Uterus (tissue), 4 donors: ENCODE measurements around the gene TRABD2B. TPM values are rescaled to one million over a fixed set of nuclear protein-coding genes. Genes with fewer than 3 reads are reported as not detected.

Source experiments
- DNase-seq, 2 donors: peaks; one replicate each; pipeline ENCODE4 v3.0.0-alpha.2; 2019 to 2020
- H3K27ac ChIP-seq, 2 donors: fragments of 200-600 bp; sonication (generic); 1 replicate in 1 of 2; 2 replicates in 1 of 2; pipeline ENCODE4 v1.5.1; 2016 to 2018
- H3K27me3 ChIP-seq, 2 donors: fragments of 200-600 bp; sonication (generic); one replicate each; pipeline ENCODE4 v1.5.1; 2018 to 2019; ENCODE audit warnings: control low read depth in 1 of 2
- H3K36me3 ChIP-seq, 2 donors: fragments of 200-600 bp; sonication (generic); one replicate each; pipeline ENCODE4 v1.5.1; 2019; ENCODE audit warnings: control low read depth in 1 of 2
- H3K4me1 ChIP-seq, 2 donors: fragments of 200-600 bp; sonication (generic); one replicate each; pipeline ENCODE4 v1.5.1; 2018 to 2019; ENCODE audit warnings: control low read depth in 1 of 2
- H3K4me3 ChIP-seq, 2 donors: fragments of 200-600 bp; sonication (generic); 1 replicate in 1 of 2; 2 replicates in 1 of 2; pipeline ENCODE4 v1.5.1; 2018 to 2019; ENCODE audit warnings: mild to moderate bottlenecking in 1 of 2
- H3K9me3 ChIP-seq, 2 donors: fragments of 200-600 bp; sonication (generic); one replicate each; pipeline ENCODE4 v1.5.1; 2019; ENCODE audit warnings: control low read depth in 1 of 2
- CTCF ChIP-seq, 4 experiments: fragments of 200-600 bp in 2 of 4; fragments of 450-650 bp in 2 of 4; sonication (generic) in 2 of 4; IDR thresholded peaks; one replicate each; pipeline ENCODE4 v1.5.1; 2016 to 2019; ENCODE audit warnings: antibody characterized with exemption in 4 of 4, mild to moderate bottlenecking in 2 of 4, moderate library complexity in 1 of 4
- POLR2A ChIP-seq, 2 donors: fragments of 450-650 bp; IDR thresholded peaks; one replicate each; pipeline ENCODE4 v1.6.1; 2016; ENCODE audit warnings: antibody characterized with exemption in 2 of 2, mild to moderate bottlenecking in 1 of 2, moderate library complexity in 1 of 2
- intact Hi-C: fragments of 100-400 bp; cut with DNase I; formaldehyde crosslinking; loops from one replicate; pipeline ENCODE4 v1.15.1; 2023; ENCODE audit warnings: low total_unique reads
- total RNA-seq, 4 donors: library from RNA; depleted of rRNA in 3 of 4; stranded (reverse); fragments of >200 nt in 3 of 4; gene quantifications; one replicate each; pipeline versions ENCODE4 v1.1.0 to v1.2.4, GENCODE V29; 2014 to 2023
- donor health status: DM: yes; HTN: yes; CAD: no.

Gene TRABD2B
- total RNA-seq, 4 donors from 2014 or later, result under 0.01 to 1.6 (median 1.0) TPM

DNA sequence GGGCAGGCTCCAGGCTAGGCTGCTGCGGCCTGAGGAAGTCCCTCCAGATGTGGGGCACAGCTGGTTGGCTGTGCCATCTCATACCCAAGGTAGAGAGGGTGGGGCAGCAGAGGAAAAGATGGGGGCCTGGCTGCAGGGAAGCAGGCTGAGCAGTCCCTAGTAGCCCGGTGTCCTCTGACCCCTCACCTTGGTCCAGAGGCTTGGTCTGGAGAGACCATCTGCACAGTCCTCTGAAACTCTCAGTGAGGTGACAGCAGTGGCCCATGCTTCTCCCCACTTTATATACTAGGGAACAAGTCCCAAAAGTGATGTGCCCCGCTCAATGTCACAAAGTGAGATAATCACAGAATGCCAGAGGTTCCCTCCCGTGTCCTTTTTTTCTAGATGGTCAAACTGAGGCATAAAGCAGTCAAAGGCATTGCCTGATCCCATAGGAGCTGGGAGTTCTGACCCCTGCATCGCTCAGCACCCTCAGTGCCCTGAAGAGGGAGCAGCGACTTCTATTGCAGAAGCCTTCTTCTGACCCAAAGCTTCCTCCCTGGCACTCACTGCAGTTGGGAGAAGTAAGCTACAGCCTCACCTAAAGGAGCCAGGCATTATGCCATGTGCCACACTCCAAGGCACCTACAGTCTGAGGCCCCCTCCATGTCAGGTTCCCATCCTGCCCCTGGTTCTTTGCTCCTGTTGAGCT, 45.5 kb downstream of the TRABD2B start:
- Histone ChIP-seq H3K27ac (no peak overlapping the region), H3K27me3 (no peaks in the 10 kb centered on the region), H3K9me3 (no peaks in the 10 kb centered on the region), H3K36me3 (no peaks in the 10 kb centered on the region), H3K4me3 (no peak overlapping the region), H3K4me1 (no peaks in the 10 kb centered on the region)
- DNase-seq, result no peak
- intact Hi-C loops, result no loop called here
- TF ChIP-seq POLR2A (IDR thresholded peaks at IDR 0.05), result no peak
- TF ChIP-seq CTCF (IDR thresholded peaks at IDR 0.05), result no peak

- no peaks in the 10 kb centered on the region for H3K27me3 ChIP-seq
- no peaks in the 10 kb centered on the region for H3K9me3 ChIP-seq
- H3K4me3 ChIP-seq, result no peak overlapping the region
- no peaks in the 10 kb centered on the region for H3K4me1 ChIP-seq
- H3K36me3 ChIP-seq, result no peaks in the 10 kb centered on the region
- no peak for DNase-seq
- intact Hi-C loops, result no loop called here
- no peak overlapping the region for H3K27ac ChIP-seq
- TF ChIP-seq CTCF (IDR thresholded peaks at IDR 0.05) (no peak), POLR2A (IDR thresholded peaks at IDR 0.05) (no peak)
These were observed 46.2 kb downstream of the TRABD2B start for GRCh38 chr1:47951026-47951425.

DNA sequence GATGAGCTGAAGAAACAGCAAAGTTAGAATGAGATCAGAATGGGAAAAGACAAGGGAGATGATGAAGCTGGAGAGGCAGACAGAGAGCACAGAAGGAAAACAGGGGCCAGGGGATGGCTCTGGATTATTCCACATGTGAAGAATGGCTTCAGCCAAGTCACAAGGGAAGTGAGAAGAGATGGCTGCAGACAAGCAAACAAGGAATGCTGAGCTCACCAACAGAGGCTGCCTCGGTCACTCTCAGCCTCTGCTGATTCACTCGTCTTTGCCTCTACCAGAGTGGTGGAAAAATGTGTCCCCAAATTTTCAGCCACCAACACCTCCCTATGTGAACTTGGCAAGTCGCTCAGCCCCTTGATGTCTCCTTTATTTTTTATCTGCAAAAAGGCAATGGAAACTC, 46.7 kb downstream of the TRABD2B start:
- H3K36me3 ChIP-seq, result no peaks in the 10 kb centered on the region
- no peaks in the 10 kb centered on the region for H3K27me3 ChIP-seq
- H3K27ac ChIP-seq, result no peak overlapping the region
- no peak overlapping the region for H3K4me3 ChIP-seq
- no peaks in the 10 kb centered on the region for H3K4me1 ChIP-seq
- DNase-seq, result no peak
- no peak for TF ChIP-seq CTCF (IDR thresholded peaks at IDR 0.05)
- no peak for TF ChIP-seq POLR2A (IDR thresholded peaks at IDR 0.05)
- intact Hi-C loops, result no loop called here
- H3K9me3 ChIP-seq, result no peaks in the 10 kb centered on the region

DNA sequence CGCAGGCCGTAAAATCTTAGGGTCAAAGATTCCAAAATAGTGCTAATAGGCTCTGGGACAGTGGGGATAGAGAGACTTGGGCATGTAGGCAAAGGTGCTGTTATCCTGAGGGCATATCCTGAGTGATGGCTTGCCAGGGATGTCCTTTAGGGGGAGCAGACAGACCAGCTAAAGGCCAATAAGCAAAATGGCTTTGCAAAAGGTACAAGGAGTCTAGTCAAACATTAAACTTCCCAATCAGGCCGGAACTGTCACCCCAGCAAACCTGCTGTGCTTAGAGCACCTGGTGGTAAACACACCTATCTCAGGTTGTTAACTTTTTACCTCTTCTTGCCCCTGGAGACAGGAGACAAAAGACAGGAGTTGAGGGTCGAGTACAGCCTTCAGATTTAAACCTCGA, 49.1 kb downstream of the TRABD2B start:
- no peaks in the 10 kb centered on the region for H3K27me3 ChIP-seq
- TF ChIP-seq CTCF (IDR thresholded peaks at IDR 0.05), result no peak
- no peak for TF ChIP-seq POLR2A (IDR thresholded peaks at IDR 0.05)
- no peak overlapping the region for H3K4me3 ChIP-seq
- no peak for DNase-seq
- no peaks in the 10 kb centered on the region for H3K9me3 ChIP-seq
- H3K27ac ChIP-seq, result no peak overlapping the region
- H3K36me3 ChIP-seq, result no peaks in the 10 kb centered on the region
- no peaks in the 10 kb centered on the region for H3K4me1 ChIP-seq
- intact Hi-C loops, result no loop called here

DNA sequence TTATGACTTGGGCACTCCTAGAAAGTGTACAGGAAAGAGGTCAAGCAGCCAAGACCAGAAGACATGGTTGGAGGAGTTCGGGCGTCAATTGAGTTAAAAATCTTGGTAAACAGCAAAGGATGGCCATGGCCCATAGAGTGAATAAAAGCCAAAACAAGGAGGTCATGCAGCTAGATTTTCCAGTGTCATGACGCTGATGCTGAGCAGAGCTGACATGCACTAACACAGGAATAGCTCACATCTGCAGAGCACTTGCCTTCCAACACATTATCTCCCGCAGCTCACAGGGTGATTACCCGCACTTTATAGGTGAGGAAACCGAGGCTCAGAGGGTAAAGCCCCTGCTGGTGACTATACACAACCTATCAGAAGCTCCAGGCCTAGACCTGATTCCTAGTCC, 49.7 kb downstream of the TRABD2B start:
- TF ChIP-seq CTCF (IDR thresholded peaks at IDR 0.05) (no peak), POLR2A (IDR thresholded peaks at IDR 0.05) (no peak)
- no peaks in the 10 kb centered on the region for H3K27me3 ChIP-seq
- no peaks in the 10 kb centered on the region for H3K9me3 ChIP-seq
- no peak for DNase-seq
- intact Hi-C loops, result no loop called here
- no peak overlapping the region for H3K27ac ChIP-seq
- H3K4me1 ChIP-seq, result no peaks in the 10 kb centered on the region
- no peaks in the 10 kb centered on the region for H3K36me3 ChIP-seq
- no peak overlapping the region for H3K4me3 ChIP-seq
